Tibial nerve (tissue), 4 donors: ENCODE results near the gene KIN.

Source experiments
- EP300 ChIP-seq, 2 donors: sonication (generic); formaldehyde crosslinking; IDR thresholded peaks; one replicate each; pipeline ENCODE4 v1.6.1; 2017; ENCODE audit warnings: antibody characterized with exemption in 2 of 2, mild to moderate bottlenecking in 1 of 2
- TF ChIP-seq, protein P1 (sequence below), 5 experiments: fragments of 200-600 bp in 3 of 5; fragments of 450-650 bp in 2 of 5; sonication (generic) in 3 of 5; IDR thresholded peaks; one replicate each; pipeline ENCODE4 v1.5.1; 2016 to 2019; ENCODE audit warnings: antibody characterized with exemption in 5 of 5, mild to moderate bottlenecking in 3 of 5, moderate library complexity in 2 of 5

DNA sequence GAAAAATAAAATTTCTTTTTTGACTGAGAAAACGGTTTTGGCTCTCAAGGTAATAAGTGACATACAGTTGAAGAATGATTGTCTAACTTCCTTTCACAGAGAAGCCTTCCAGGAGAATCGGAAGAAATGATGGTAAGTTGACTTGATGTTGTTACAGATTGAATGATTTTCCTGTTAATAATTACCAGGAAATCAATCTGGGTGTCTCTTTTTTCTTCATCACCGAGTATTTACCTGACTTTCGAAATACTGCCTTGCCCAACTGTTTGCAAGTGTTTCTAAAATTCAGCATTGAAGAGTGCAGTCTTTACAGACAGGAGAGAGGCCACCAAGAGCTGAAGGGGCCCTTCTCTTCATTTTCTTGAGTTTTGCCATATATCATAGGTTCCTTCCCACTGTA is 80.7 kb downstream of the KIN start:
- TF ChIP-seq, protein P1, sequence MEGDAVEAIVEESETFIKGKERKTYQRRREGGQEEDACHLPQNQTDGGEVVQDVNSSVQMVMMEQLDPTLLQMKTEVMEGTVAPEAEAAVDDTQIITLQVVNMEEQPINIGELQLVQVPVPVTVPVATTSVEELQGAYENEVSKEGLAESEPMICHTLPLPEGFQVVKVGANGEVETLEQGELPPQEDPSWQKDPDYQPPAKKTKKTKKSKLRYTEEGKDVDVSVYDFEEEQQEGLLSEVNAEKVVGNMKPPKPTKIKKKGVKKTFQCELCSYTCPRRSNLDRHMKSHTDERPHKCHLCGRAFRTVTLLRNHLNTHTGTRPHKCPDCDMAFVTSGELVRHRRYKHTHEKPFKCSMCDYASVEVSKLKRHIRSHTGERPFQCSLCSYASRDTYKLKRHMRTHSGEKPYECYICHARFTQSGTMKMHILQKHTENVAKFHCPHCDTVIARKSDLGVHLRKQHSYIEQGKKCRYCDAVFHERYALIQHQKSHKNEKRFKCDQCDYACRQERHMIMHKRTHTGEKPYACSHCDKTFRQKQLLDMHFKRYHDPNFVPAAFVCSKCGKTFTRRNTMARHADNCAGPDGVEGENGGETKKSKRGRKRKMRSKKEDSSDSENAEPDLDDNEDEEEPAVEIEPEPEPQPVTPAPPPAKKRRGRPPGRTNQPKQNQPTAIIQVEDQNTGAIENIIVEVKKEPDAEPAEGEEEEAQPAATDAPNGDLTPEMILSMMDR (IDR thresholded peaks at IDR 0.05) = no peak
- no peak for TF ChIP-seq EP300 (IDR thresholded peaks at IDR 0.05)
